Thyroid gland (tissue), 4 donors: ENCODE measurements around the gene PPARGC1A. TPM values are rescaled to one million over a fixed set of nuclear protein-coding genes. Genes with fewer than 3 reads are reported as not detected.

Source experiments
- DNase-seq, 2 donors: peaks; one replicate each; pipeline ENCODE4 v3.0.0-alpha.2; 2019
- H3K27ac ChIP-seq, 3 donors: fragments of 200-600 bp; sonication (generic); 1 replicate in 2 of 3; 2 replicates in 1 of 3; pipeline ENCODE4 v1.5.1; 2016 to 2019; ENCODE audit warnings: mild to moderate bottlenecking in 1 of 3, moderate library complexity in 1 of 3
- H3K27me3 ChIP-seq: fragments of 200-600 bp; sonication (generic); one replicate; pipeline ENCODE4 v1.5.1; 2019
- H3K36me3 ChIP-seq, 2 donors: fragments of 200-600 bp; sonication (generic); one replicate each; pipeline ENCODE4 v1.5.1; 2016 to 2019
- H3K4me1 ChIP-seq, 2 donors: fragments of 200-600 bp; sonication (generic); one replicate each; pipeline ENCODE4 v1.5.1; 2017 to 2019
- H3K4me3 ChIP-seq, 3 donors: fragments of 200-600 bp; sonication (generic); replicated peaks in 1 of 3; 1 replicate in 2 of 3; 2 replicates in 1 of 3; pipeline ENCODE4 v1.5.1; 2016; ENCODE audit warnings: mild to moderate bottlenecking in 1 of 3
- H3K9me3 ChIP-seq: fragments of 200-600 bp; sonication (generic); one replicate; pipeline ENCODE4 v1.5.1; 2017
- POLR2A ChIP-seq, 2 donors: fragments of 450-650 bp; IDR thresholded peaks; one replicate each; pipeline ENCODE4 v1.6.1; 2017; ENCODE audit warnings: antibody characterized with exemption in 2 of 2, mild to moderate bottlenecking in 2 of 2, moderate library complexity in 1 of 2
- WGBS, 2 donors: methylation state at CpG; one replicate each; pipeline ENCODE4 v1.1.5; 2017; 5-methylcytosine and 5-hydroxymethylcytosine counted together
- intact Hi-C: fragments of 100-400 bp; cut with DNase I; formaldehyde crosslinking; loops from one replicate; pipeline ENCODE4 v1.15.1; 2023
- total RNA-seq, 4 donors: library from RNA; depleted of rRNA; stranded (reverse); fragments of >200 nt; gene quantifications; one replicate each; pipeline ENCODE4 v1.2.3, GENCODE V29; 2016
- TF ChIP-seq, protein P1 (sequence below), 6 experiments: fragments of 200-600 bp in 3 of 6; fragments of 450-650 bp in 3 of 6; sonication (generic) in 3 of 6; IDR thresholded peaks; one replicate each; pipeline ENCODE4 v1.5.1; 2016 to 2019; ENCODE audit warnings: antibody characterized with exemption in 6 of 6, mild to moderate bottlenecking in 2 of 6, inconsistent platforms in 1 of 6, moderate library complexity in 1 of 6

PPARGC1A gene
- total RNA-seq, 4 donors from 2014 or later: 58.5 to 128 (median 96.2) TPM

DNA sequence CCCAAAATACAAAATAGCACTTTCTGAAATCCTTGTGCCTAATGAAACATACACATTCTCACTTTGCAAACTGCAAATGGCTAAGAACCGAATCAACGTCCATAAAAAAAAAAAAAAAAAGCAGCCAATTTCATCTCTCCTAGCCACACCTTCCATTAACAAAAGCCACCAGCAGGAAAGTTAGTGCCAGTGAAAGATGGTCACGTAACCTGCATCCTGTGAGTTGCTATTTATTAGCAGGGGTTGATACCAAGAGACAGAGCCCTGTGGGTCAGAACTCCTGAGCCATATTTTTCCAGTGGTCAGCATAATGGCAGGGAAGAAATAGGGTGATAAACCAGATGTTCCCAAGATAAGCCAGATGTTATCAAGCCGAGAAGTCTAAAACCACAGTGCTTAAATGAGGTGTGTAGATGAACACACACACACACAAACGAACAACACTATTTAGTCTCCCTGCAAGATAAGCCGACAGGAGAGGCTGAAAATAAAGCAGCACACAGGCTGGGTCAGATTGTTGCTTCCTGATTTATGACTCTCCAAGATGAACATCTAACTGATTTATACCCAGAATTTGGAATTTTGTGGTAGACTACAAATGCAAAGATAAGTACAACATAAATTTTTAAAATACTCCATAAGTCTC, 11.5 kb downstream of the PPARGC1A start:
- Histone ChIP-seq H3K4me1 (peaks cover 48 to 58% of the 10 kb centered on the region in 2 donors), H3K27ac (peak overlapping the region in 2 of 3 donors; percentile 36 to 98), H3K27me3 (no peaks in the 10 kb centered on the region), H3K4me3 (no peak overlapping the region), H3K36me3 (no peaks in the 10 kb centered on the region), H3K9me3 (no peaks in the 10 kb centered on the region)
- intact Hi-C loops: no loop called here
- TF ChIP-seq, protein P1, sequence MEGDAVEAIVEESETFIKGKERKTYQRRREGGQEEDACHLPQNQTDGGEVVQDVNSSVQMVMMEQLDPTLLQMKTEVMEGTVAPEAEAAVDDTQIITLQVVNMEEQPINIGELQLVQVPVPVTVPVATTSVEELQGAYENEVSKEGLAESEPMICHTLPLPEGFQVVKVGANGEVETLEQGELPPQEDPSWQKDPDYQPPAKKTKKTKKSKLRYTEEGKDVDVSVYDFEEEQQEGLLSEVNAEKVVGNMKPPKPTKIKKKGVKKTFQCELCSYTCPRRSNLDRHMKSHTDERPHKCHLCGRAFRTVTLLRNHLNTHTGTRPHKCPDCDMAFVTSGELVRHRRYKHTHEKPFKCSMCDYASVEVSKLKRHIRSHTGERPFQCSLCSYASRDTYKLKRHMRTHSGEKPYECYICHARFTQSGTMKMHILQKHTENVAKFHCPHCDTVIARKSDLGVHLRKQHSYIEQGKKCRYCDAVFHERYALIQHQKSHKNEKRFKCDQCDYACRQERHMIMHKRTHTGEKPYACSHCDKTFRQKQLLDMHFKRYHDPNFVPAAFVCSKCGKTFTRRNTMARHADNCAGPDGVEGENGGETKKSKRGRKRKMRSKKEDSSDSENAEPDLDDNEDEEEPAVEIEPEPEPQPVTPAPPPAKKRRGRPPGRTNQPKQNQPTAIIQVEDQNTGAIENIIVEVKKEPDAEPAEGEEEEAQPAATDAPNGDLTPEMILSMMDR (IDR thresholded peaks at IDR 0.05): no peak
- no peak for TF ChIP-seq POLR2A (IDR thresholded peaks at IDR 0.05)
- WGBS, 2 donors: 78 to 83% methylated on average over 6 of the region's 6 CpGs
- DNase-seq: no peak

DNA sequence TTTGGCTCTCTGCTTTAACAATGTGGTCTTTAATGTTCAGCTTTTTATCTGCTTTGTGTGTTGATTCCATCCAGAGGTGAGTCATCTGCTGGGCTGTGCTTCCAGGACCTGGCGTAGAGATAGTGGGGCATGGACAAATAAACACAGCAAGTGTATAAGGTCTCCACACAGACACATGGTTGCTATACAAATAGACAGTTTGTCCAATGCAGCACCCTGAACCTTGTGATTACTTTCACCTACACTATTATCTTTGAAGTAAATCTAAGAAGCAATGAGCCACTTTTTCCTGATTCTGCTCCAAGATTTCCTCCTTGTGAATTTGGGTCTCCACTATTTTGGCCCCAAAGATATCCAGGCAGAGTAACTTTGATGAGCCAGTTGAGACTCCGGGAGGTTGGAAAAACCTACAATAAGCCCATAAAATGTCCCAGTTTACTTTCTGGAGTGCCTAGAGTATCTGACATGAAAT, 12.1 kb downstream of the PPARGC1A start:
- H3K36me3 ChIP-seq: no peaks in the 10 kb centered on the region
- DNase-seq: no peak
- WGBS, 2 donors: 59 to 78% methylated on average over 2 of the region's 2 CpGs
- peaks cover 48 to 56% of the 10 kb centered on the region in 2 donors for H3K4me1 ChIP-seq
- no peaks in the 10 kb centered on the region for H3K9me3 ChIP-seq
- intact Hi-C loops: no loop called here
- H3K4me3 ChIP-seq: no peak overlapping the region
- no peaks in the 10 kb centered on the region for H3K27me3 ChIP-seq
- H3K27ac ChIP-seq: peak overlapping the region in 2 of 3 donors; percentile 36 to 98
- no peak for TF ChIP-seq POLR2A (IDR thresholded peaks at IDR 0.05)
- TF ChIP-seq, protein P1 (IDR thresholded peaks at IDR 0.05): no peak

DNA sequence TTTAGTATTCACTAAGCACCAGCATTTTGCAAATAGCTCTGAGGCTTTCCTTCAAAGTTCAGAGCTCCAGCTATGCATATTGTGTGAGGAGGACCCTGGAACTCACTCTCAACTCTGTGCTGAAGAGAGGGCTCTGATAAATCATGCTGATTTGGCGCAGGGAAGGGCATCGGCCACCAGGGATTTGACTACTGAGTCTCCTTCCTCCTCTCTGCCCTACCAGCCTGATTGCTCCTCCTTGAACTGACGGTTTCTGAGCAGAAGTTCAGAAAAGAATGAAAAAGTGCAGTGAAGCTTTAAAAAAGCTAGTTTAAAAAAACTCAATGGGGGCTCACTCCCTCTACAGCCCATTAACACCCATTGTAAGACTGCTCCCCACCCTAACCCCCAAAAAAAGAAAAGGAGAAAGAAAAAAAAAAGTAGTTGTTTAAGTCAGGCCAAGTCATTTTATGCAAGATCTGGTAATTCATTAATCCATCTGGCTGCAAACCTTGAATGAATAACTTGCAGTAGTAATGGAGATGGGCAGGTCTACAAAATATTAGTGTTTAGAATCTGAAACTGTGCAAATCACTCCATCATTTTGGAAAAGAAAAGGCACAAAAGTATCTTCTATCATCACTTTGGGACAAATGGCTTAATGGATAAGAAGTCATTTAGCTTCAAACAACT, 13.3 kb downstream of the PPARGC1A start:
- no peak overlapping the region for H3K4me3 ChIP-seq
- DNase-seq: no peak
- TF ChIP-seq POLR2A (IDR thresholded peaks at IDR 0.05): no peak
- TF ChIP-seq, protein P1 (IDR thresholded peaks at IDR 0.05): no peak
- intact Hi-C loops: no loop called here
- no peaks in the 10 kb centered on the region for H3K9me3 ChIP-seq
- no peaks in the 10 kb centered on the region for H3K27me3 ChIP-seq
- no peaks in the 10 kb centered on the region for H3K36me3 ChIP-seq
- peak overlapping the region in 1 of 3 donors; percentile 30 for H3K27ac ChIP-seq
- 92 to 96% methylated on average over 3 of the region's 3 CpGs for WGBS, 2 donors
- H3K4me1 ChIP-seq: peaks cover 36 to 46% of the 10 kb centered on the region in 2 donors

DNA sequence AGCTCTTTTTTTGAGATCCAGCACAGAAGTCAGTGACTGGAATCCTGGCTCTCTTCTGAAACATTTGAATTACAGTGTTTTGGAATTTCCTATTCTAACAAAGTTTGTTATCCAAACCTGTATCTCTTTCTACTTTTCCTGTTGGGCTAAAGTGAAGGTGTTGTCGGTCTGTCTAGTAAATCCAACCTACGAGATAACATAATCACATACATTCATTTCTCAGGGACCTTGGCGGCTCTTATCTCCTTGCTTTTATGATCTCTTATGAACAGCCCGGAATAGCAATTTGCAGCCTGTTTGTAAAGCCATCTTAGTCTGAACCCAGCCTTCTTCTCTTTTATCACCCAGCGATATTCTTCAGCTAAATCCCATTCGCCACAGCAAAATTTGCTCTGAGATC, 14.5 kb downstream of the PPARGC1A start:
- H3K9me3 ChIP-seq: no peaks in the 10 kb centered on the region
- no peak for DNase-seq
- H3K4me3 ChIP-seq: no peak overlapping the region
- no peaks in the 10 kb centered on the region for H3K36me3 ChIP-seq
- peak overlapping the region in 1 of 3 donors; percentile 30 for H3K27ac ChIP-seq
- no peaks in the 10 kb centered on the region for H3K27me3 ChIP-seq
- H3K4me1 ChIP-seq: peaks cover 26 to 41% of the 10 kb centered on the region in 2 donors
- intact Hi-C loops: no loop called here
- TF ChIP-seq, protein P1 (IDR thresholded peaks at IDR 0.05): no peak
- WGBS, 2 donors: 86 to 94% methylated on average over 6 of the region's 6 CpGs

DNA sequence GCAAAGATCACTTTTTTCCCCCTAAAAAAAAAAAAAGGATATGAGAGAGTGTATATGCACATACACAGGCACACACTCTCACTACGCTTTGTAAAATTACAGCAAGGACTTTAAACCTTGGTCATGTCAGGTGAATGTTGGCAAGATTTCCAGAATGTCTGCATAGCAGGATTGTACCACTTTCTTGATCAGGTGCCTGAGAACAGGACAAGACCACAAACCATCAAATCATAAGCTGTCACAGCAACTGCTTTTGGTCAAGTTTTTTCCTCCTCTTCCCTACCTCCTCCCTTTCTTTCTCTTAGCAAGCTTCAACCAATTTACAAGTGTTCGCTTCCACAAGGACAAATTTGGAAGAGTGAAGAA, 15.3 kb downstream of the PPARGC1A start:
- Histone ChIP-seq H3K4me3 (no peak overlapping the region), H3K36me3 (no peaks in the 10 kb centered on the region), H3K27me3 (no peaks in the 10 kb centered on the region), H3K4me1 (peaks cover 20 to 36% of the 10 kb centered on the region in 2 donors), H3K9me3 (no peaks in the 10 kb centered on the region), H3K27ac (peak overlapping the region in 1 of 3 donors; percentile 30)
- no peak for DNase-seq
- intact Hi-C loops: no loop called here
- TF ChIP-seq POLR2A (IDR thresholded peaks at IDR 0.05): no peak
- TF ChIP-seq, protein P1 (IDR thresholded peaks at IDR 0.05): no peak
- 92 to 98% methylated on average over 2 of the region's 2 CpGs for WGBS, 2 donors
